Measurements from ENCODE around the gene SH3BP5.

The SH3BP5 gene

DNA sequence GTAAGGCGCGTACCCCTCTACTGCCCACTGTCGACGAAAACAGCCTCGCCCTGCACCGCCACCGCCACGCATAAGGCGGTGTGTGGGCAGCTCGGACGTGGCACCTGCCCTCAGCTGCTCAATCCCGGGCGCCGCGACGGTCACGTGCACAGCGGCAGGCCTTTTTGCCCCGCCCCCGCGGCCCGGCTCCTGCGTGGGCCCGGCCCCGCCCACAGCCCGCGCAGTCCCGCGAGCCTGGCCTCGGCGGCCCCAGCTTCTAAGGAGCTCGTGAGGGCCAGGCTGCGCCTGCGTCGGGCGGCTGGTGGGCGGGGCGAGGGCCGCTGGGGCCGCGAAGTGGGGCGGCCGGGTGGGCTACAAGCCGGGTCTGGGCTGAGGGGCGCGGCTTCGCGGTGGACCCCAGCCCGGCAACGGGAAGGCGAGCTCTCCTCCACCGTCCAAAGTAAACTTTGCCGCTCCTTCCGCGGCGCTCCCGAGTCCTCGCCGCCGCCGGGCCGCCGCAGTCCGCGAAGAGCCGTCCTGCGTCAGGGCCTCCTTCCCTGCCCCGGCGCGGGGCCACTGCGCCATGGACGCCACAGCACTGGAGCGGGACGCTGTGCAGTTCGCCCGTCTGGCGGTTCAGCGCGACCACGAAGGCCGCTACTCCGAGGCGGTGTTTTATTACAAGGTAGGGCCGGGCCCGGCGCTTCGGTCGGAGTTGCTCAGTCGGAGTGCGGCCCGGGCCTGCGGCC is 126.3 kb downstream of the SH3BP5 start, which contains the start of gene CAPN7:
Gene CAPN7 (plus strand): TSS at position 313 of the 728 bp plus-strand sequence. CDS start 250 bp downstream, at position 563.
- DNase-seq (ENCODE audit: low read depth) = peak; percentile 95

DNA sequence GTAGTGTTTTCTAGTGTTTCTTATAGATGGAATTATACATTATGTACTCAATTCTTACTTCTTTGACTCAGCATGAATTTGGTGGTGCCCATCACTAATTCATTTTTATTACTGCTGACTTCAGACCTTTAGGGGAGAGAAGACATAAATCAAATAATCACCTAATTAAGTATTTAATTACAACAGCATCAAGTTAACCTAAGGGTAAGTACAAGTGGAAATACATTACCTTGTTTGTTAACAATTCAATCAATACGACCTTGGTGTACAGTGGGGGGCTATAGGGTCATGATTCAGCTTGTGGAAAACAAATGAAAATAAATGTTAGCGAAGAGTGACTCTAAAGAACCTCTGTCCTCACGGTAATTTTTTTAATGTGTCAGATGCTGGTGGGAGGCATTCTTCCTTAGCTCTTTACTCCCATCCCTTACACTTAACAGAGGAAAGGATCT is 126.9 kb downstream of the SH3BP5 start:
- DNase-seq (ENCODE audit: low read depth) = no peak
